ENCODE results near the gene INPP5D. TPM values are rescaled to one million over a fixed set of nuclear protein-coding genes. Genes with fewer than 3 reads are reported as not detected.

Gene INPP5D
- total RNA-seq, 1 experiment from 2014 or later, result 17.2 TPM

DNA sequence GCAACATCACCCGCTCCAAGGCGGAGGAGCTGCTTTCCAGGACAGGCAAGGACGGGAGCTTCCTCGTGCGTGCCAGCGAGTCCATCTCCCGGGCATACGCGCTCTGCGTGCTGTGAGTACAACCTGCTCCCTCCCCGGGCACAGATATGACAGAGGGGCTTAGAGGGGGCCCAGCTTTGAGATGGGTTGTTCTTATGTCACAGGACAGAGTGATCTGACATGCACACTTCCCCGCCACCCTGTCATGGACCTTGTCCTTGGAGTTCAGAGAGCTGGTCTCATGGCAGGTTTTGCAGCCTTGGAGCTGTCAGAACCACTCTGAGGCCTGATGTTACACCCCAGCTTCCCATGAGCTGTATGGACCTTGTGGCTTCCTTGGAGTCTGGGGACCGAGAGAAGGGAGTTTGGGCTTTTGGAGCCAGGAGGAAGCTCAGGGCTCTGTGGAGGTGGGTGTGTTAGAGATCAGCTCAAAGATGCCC lies 398 bp downstream of the INPP5D start (continued):
- TF ChIP-seq, protein P1, sequence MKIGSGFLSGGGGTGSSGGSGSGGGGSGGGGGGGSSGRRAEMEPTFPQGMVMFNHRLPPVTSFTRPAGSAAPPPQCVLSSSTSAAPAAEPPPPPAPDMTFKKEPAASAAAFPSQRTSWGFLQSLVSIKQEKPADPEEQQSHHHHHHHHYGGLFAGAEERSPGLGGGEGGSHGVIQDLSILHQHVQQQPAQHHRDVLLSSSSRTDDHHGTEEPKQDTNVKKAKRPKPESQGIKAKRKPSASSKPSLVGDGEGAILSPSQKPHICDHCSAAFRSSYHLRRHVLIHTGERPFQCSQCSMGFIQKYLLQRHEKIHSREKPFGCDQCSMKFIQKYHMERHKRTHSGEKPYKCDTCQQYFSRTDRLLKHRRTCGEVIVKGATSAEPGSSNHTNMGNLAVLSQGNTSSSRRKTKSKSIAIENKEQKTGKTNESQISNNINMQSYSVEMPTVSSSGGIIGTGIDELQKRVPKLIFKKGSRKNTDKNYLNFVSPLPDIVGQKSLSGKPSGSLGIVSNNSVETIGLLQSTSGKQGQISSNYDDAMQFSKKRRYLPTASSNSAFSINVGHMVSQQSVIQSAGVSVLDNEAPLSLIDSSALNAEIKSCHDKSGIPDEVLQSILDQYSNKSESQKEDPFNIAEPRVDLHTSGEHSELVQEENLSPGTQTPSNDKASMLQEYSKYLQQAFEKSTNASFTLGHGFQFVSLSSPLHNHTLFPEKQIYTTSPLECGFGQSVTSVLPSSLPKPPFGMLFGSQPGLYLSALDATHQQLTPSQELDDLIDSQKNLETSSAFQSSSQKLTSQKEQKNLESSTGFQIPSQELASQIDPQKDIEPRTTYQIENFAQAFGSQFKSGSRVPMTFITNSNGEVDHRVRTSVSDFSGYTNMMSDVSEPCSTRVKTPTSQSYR (CRISPR knock-in tag; IDR thresholded peaks at IDR 0.05), result no peak
- TF ChIP-seq, protein P2, sequence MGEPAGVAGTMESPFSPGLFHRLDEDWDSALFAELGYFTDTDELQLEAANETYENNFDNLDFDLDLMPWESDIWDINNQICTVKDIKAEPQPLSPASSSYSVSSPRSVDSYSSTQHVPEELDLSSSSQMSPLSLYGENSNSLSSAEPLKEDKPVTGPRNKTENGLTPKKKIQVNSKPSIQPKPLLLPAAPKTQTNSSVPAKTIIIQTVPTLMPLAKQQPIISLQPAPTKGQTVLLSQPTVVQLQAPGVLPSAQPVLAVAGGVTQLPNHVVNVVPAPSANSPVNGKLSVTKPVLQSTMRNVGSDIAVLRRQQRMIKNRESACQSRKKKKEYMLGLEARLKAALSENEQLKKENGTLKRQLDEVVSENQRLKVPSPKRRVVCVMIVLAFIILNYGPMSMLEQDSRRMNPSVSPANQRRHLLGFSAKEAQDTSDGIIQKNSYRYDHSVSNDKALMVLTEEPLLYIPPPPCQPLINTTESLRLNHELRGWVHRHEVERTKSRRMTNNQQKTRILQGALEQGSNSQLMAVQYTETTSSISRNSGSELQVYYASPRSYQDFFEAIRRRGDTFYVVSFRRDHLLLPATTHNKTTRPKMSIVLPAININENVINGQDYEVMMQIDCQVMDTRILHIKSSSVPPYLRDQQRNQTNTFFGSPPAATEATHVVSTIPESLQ (CRISPR knock-in tag; IDR thresholded peaks at IDR 0.05), result no peak
- TF ChIP-seq GRHL2 (CRISPR knock-in tag; IDR thresholded peaks at IDR 0.05; ENCODE audit: insufficient replicate concordance, severe bottlenecking), result no peak

DNA sequence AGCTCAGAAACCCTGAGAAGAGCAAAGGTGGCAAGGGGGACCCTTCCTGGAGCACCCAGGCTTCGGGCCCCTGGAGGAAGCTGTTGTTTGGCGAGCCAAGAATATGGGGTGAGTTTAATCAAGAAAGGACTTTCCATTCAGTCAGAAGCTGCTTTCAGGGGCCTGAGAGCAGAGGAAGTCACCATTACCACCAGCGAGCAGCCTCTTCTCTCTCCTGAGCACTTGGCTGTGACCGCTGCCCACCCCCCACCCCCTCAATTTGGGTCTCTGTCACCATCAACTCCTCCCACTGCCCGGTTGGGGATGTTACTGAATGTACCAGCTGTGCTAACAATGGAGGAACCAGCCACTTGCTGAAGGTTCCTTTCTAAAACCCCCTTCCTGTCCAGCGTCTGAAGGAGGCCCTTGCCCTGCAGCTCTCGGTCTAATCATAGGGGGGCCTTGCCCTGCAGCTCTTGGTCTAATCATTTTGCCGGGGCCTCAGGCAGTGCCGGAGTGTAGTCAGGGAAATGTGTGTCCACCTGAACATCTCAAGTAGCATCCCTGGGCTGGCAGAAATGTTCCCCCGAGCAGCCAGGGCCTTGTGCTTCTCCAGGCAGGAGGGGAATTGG lies 943 bp downstream of the INPP5D start:
- no peak for ATAC-seq
- Mint-ChIP-seq H3K27me3 (ENCODE audit: low read depth) (no peaks in the 10 kb centered on the region), H3K4me1 (peaks cover 16% of the 10 kb centered on the region), H3K9me3 (no peaks in the 10 kb centered on the region), H3K27ac (no peak overlapping the region), H3K4me3 (no peak overlapping the region), H3K36me3 (no peaks in the 10 kb centered on the region)
- no peak for TF ChIP-seq ZNF219 (CRISPR knock-in tag; IDR thresholded peaks at IDR 0.05; ENCODE audit: borderline replicate concordance)
- no peak for DNase-seq (ENCODE audit: low spot score)
- ChIA-PET CTCF (interaction anchor here (0.6 to 3.6 kb wide), 15 partner anchors 10 to 261 kb away, joined by 3 to 19 read pairs (median 5); partner anchors contain the start of gene ATG16L1), POLR2A (interaction anchor here (0.6 kb wide), 1 partner anchor 71 kb away, joined by 3 read pairs; no protein-coding TSS in a partner anchor)

DNA sequence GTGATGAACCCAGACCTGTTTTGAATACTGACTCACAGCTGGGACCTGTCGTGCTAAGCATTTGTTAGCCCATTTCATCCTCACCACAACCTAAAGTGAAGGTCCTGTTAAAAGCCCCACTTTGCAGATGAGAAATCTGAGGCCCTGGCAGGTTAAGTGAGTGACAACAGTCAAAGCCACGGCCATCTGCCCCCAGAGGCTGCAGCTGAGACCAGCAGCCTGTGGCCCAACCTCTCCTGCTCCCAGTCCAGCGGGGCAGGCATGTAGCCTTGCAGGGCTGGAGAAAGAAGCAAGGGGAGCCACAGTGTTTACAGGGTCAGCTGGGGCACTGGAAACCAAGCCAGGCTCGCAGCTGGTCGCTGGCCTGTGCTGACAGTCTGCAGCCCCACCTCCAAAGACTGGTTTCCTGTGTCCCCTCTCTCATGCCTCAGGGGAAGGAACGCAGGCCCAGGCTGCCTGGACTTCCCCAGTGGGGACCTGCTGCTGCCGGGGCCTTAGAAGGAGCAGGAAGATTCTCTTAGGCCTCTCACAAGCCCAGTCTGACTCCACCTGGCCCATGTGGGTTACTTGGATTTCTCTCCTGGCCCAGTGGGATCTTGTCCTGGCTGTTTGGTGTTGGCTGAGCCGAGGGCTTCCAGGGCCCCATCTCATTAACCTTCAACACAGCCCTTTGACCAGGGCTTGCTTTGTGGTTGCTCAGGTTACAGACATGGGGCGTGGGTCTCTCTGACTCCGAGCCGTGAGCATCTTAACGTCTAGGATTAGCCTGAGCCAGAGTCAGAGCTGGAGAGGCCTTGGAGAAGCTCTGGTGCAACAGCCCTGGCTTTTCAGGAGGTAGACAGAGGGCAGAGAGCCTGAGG lies 1.7 kb downstream of the INPP5D start:
- peaks cover 16% of the 10 kb centered on the region for H3K4me1 Mint-ChIP-seq
- no peaks in the 10 kb centered on the region for H3K36me3 Mint-ChIP-seq
- no peaks in the 10 kb centered on the region for H3K9me3 Mint-ChIP-seq
- H3K4me3 Mint-ChIP-seq, result no peak overlapping the region
- H3K27me3 Mint-ChIP-seq (ENCODE audit: low read depth), result no peaks in the 10 kb centered on the region
- ChIA-PET CTCF (interaction anchor here (0.8 to 3.6 kb wide), 11 partner anchors 11 to 193 kb away, joined by 3 to 19 read pairs (median 3); partner anchors contain the start of gene ATG16L1), POLR2A (no interaction called here)
- H3K27ac Mint-ChIP-seq, result no peak overlapping the region
- ATAC-seq, result peak; percentile 40
- DNase-seq (ENCODE audit: low spot score), result no peak
- TF ChIP-seq, protein P3, sequence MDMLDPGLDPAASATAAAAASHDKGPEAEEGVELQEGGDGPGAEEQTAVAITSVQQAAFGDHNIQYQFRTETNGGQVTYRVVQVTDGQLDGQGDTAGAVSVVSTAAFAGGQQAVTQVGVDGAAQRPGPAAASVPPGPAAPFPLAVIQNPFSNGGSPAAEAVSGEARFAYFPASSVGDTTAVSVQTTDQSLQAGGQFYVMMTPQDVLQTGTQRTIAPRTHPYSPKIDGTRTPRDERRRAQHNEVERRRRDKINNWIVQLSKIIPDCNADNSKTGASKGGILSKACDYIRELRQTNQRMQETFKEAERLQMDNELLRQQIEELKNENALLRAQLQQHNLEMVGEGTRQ (CRISPR knock-in tag; IDR thresholded peaks at IDR 0.05), result no peak
- TF ChIP-seq GABPB1 (CRISPR knock-in tag; IDR thresholded peaks at IDR 0.05), result peak; percentile 48; the same call in 1 of the 2 replicates

DNA sequence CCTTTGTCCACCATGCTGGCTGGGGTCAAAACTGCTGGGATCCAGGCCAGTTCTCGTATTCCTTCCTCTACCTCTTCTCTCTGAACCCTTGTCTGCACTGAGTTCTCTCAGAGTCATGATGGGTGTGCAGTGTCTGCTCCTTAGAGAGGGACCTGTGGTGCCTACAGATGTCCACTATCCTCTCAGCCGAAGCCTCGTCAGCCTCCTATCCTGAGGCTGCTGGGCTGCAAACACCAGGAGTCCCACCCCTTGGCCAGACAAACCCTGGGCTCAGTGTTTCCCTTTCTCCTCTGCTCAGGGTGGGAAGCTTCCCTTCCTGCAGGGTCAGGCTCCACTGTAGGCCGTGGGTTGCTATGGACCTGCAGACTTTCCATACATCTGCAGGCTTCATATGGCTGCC lies 2.3 kb downstream of the INPP5D start:
- no peaks in the 10 kb centered on the region for H3K9me3 Mint-ChIP-seq
- ChIA-PET CTCF (interaction anchor here (1.0 to 3.6 kb wide), 3 partner anchors 34 to 189 kb away, joined by 3 to 13 read pairs (median 3); partner anchors contain the start of gene ATG16L1), POLR2A (no interaction called here)
- H3K27ac Mint-ChIP-seq, result no peak overlapping the region
- peaks cover 16% of the 10 kb centered on the region for H3K4me1 Mint-ChIP-seq
- ATAC-seq (no peak), DNase-seq (ENCODE audit: low spot score) (no peak)
- H3K4me3 Mint-ChIP-seq, result no peak overlapping the region
- no peaks in the 10 kb centered on the region for H3K36me3 Mint-ChIP-seq
- H3K27me3 Mint-ChIP-seq (ENCODE audit: low read depth), result no peaks in the 10 kb centered on the region
- TF ChIP-seq, protein P4, sequence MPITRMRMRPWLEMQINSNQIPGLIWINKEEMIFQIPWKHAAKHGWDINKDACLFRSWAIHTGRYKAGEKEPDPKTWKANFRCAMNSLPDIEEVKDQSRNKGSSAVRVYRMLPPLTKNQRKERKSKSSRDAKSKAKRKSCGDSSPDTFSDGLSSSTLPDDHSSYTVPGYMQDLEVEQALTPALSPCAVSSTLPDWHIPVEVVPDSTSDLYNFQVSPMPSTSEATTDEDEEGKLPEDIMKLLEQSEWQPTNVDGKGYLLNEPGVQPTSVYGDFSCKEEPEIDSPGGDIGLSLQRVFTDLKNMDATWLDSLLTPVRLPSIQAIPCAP (CRISPR knock-in tag; IDR thresholded peaks at IDR 0.05), result no peak
- TF ChIP-seq ZNF263 (CRISPR knock-in tag; IDR thresholded peaks at IDR 0.05; ENCODE audit: low read depth) (no peak), ZNF423 (CRISPR knock-in tag; IDR thresholded peaks at IDR 0.05) (no peak), NFE2L1 (CRISPR knock-in tag; IDR thresholded peaks at IDR 0.05) (no peak), PRRX2 (CRISPR knock-in tag; IDR thresholded peaks at IDR 0.05) (no peak)
- TF ChIP-seq, protein P5, sequence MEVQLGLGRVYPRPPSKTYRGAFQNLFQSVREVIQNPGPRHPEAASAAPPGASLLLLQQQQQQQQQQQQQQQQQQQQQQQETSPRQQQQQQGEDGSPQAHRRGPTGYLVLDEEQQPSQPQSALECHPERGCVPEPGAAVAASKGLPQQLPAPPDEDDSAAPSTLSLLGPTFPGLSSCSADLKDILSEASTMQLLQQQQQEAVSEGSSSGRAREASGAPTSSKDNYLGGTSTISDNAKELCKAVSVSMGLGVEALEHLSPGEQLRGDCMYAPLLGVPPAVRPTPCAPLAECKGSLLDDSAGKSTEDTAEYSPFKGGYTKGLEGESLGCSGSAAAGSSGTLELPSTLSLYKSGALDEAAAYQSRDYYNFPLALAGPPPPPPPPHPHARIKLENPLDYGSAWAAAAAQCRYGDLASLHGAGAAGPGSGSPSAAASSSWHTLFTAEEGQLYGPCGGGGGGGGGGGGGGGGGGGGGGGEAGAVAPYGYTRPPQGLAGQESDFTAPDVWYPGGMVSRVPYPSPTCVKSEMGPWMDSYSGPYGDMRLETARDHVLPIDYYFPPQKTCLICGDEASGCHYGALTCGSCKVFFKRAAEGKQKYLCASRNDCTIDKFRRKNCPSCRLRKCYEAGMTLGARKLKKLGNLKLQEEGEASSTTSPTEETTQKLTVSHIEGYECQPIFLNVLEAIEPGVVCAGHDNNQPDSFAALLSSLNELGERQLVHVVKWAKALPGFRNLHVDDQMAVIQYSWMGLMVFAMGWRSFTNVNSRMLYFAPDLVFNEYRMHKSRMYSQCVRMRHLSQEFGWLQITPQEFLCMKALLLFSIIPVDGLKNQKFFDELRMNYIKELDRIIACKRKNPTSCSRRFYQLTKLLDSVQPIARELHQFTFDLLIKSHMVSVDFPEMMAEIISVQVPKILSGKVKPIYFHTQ (CRISPR knock-in tag; IDR thresholded peaks at IDR 0.05), result no peak
- TF ChIP-seq, protein P6, sequence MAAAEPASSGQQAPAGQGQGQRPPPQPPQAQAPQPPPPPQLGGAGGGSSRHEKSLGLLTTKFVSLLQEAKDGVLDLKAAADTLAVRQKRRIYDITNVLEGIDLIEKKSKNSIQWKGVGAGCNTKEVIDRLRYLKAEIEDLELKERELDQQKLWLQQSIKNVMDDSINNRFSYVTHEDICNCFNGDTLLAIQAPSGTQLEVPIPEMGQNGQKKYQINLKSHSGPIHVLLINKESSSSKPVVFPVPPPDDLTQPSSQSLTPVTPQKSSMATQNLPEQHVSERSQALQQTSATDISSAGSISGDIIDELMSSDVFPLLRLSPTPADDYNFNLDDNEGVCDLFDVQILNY (CRISPR knock-in tag; IDR thresholded peaks at IDR 0.05), result no peak
- TF ChIP-seq, protein P7, sequence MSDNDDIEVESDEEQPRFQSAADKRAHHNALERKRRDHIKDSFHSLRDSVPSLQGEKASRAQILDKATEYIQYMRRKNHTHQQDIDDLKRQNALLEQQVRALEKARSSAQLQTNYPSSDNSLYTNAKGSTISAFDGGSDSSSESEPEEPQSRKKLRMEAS (CRISPR knock-in tag; IDR thresholded peaks at IDR 0.05), result no peak
- TF ChIP-seq, protein P8, sequence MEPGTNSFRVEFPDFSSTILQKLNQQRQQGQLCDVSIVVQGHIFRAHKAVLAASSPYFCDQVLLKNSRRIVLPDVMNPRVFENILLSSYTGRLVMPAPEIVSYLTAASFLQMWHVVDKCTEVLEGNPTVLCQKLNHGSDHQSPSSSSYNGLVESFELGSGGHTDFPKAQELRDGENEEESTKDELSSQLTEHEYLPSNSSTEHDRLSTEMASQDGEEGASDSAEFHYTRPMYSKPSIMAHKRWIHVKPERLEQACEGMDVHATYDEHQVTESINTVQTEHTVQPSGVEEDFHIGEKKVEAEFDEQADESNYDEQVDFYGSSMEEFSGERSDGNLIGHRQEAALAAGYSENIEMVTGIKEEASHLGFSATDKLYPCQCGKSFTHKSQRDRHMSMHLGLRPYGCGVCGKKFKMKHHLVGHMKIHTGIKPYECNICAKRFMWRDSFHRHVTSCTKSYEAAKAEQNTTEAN (CRISPR knock-in tag; IDR thresholded peaks at IDR 0.05), result no peak

Measured in WTC11 (cell line).